Fibroblast of lung (primary cell): ENCODE measurements around the gene GMPS. TPM values are rescaled to one million over a fixed set of nuclear protein-coding genes. Genes with fewer than 3 reads are reported as not detected.

Source experiments
- DNase-seq, 2 donors: peaks; one replicate each; pipeline versions ENCODE4 v3.0.0 to v3.0.0-alpha.2; 2010; ENCODE audit warnings: low read depth in 2 of 2
- H2AFZ ChIP-seq: 2 replicates; pipeline ENCODE4 v1.5.1; 2012; ENCODE audit warnings: low read length, control low read depth, inconsistent platforms
- H3K27ac ChIP-seq: 2 replicates; pipeline ENCODE4 v1.5.1; 2011; ENCODE audit warnings: low read length, control low read depth; ENCODE audit not compliant: insufficient read depth
- H3K27me3 ChIP-seq: 2 replicates; pipeline ENCODE4 v1.5.1; 2011; ENCODE audit warnings: mild to moderate bottlenecking, low read length; ENCODE audit not compliant: control insufficient read depth, insufficient read depth
- H3K36me3 ChIP-seq: 2 replicates; pipeline ENCODE4 v1.5.1; 2011; ENCODE audit warnings: low read length; ENCODE audit not compliant: control insufficient read depth, insufficient read depth
- H3K4me1 ChIP-seq: 2 replicates; pipeline ENCODE4 v1.5.1; 2011; ENCODE audit warnings: low read length; ENCODE audit not compliant: control insufficient read depth, insufficient read depth; ENCODE audit errors: extremely low read depth
- H3K4me2 ChIP-seq: 2 replicates; pipeline ENCODE4 v1.5.1; 2011; ENCODE audit warnings: low read length, control low read depth; ENCODE audit not compliant: insufficient read depth; ENCODE audit errors: extremely low read depth
- H3K4me3 ChIP-seq, 4 experiments: fragments of 200-600 bp in 1 of 4; sonication (generic) in 1 of 4; replicated peaks in 1 of 4; 2 replicates each; pipeline ENCODE4 v1.5.1; 2011 to 2016; ENCODE audit warnings: low read length in 4 of 4, low read depth in 3 of 4, mild to moderate bottlenecking in 3 of 4, control low read depth in 2 of 4, inconsistent platforms in 1 of 4, mixed read lengths in 1 of 4; ENCODE audit not compliant: insufficient read depth in 1 of 4; ENCODE audit errors: control extremely low read depth in 1 of 4
- H3K79me2 ChIP-seq: 2 replicates; pipeline ENCODE4 v1.5.1; 2012; ENCODE audit warnings: mild to moderate bottlenecking, low read length, inconsistent platforms; ENCODE audit not compliant: control insufficient read depth, insufficient read depth
- H3K9ac ChIP-seq: 2 replicates; pipeline ENCODE4 v1.5.1; 2011; ENCODE audit warnings: mild to moderate bottlenecking, low read length, control low read depth; ENCODE audit not compliant: insufficient read depth
- H3K9me3 ChIP-seq: 2 replicates; pipeline ENCODE4 v1.5.1; 2012; ENCODE audit warnings: low read depth, low read length; ENCODE audit not compliant: control insufficient read depth, insufficient read depth
- H4K20me1 ChIP-seq: 2 replicates; pipeline ENCODE4 v1.5.1; 2011; ENCODE audit warnings: low read length; ENCODE audit not compliant: control insufficient read depth, insufficient read depth; ENCODE audit errors: extremely low read depth
- CTCF ChIP-seq, 2 donors: IDR thresholded peaks in 1 of 2; conservative IDR thresholded peaks in 1 of 2; 1 replicate in 1 of 2; 2 replicates in 1 of 2; pipeline ENCODE4 v1.5.1; 2011 to 2012; ENCODE audit warnings: low read length in 2 of 2, control low read depth in 1 of 2, inconsistent platforms in 1 of 2, low read depth in 1 of 2, mild to moderate bottlenecking in 1 of 2
- EZH2 ChIP-seq: IDR thresholded peaks from 2 replicates; pipeline ENCODE4 v1.5.1; 2012; ENCODE audit warnings: low read length, control low read depth, mild to moderate bottlenecking; ENCODE audit errors: missing control alignments
- polyA plus RNA-seq, 2 donors: library from polyadenylated mRNA; depleted of rRNA in 1 of 2; stranded (reverse) in 1 of 2; unstranded in 1 of 2; fragments of >200 nt; gene quantifications; 2 replicates each; pipeline ENCODE4 v1.2.1, GENCODE V29; 2011 to 2012; ENCODE audit warnings: missing spikeins in 1 of 2
- total RNA-seq: library from RNA; depleted of rRNA; stranded (reverse); fragments of >200 nt; gene quantifications from 2 replicates; pipeline ENCODE4 v1.2.1, GENCODE V29; 2014

The GMPS gene
- total and polyA plus RNA-seq, 2 donors (not counting 1 experiment from before 2014, with no cell fraction given) = 20.6 to 93.3 TPM

GRCh38 chr3:155908086-155908485, 37.6 kb downstream of the GMPS start:
- Histone ChIP-seq H3K4me2 (no peak overlapping the region), H3K27me3 (no peaks in the 10 kb centered on the region), H3K9me3 (no peaks in the 10 kb centered on the region), H3K27ac (no peak overlapping the region), H3K9ac (no peak overlapping the region), H3K36me3 (no peaks in the 10 kb centered on the region), H3K4me3 (no peak overlapping the region), H3K79me2 (no peaks in the 10 kb centered on the region), H3K4me1 (no peaks in the 10 kb centered on the region), H2AFZ (no peak overlapping the region), H4K20me1 (no peaks in the 10 kb centered on the region)
- no peak for DNase-seq
- TF ChIP-seq CTCF (conservative IDR thresholded peaks at IDR 0.05 in 1 of 2, IDR thresholded peaks at IDR 0.05 in 1 of 2; ENCODE audit: low read depth in 1 of 2, low read length in 2 of 2) (no peak), EZH2 (no peak)

GRCh38 chr3:155908605-155909004, 38.2 kb downstream of the GMPS start:
- H3K27ac ChIP-seq = no peak overlapping the region
- no peaks in the 10 kb centered on the region for H4K20me1 ChIP-seq
- no peaks in the 10 kb centered on the region for H3K27me3 ChIP-seq
- no peak overlapping the region for H3K4me2 ChIP-seq
- H3K9me3 ChIP-seq = no peaks in the 10 kb centered on the region
- H3K36me3 ChIP-seq = no peaks in the 10 kb centered on the region
- TF ChIP-seq EZH2 = no peak
- TF ChIP-seq CTCF (conservative IDR thresholded peaks at IDR 0.05 in 1 of 2, IDR thresholded peaks at IDR 0.05 in 1 of 2; ENCODE audit: low read depth in 1 of 2, low read length in 2 of 2) = no peak
- H3K4me3 ChIP-seq = no peak overlapping the region
- no peak for DNase-seq
- H3K4me1 ChIP-seq = no peaks in the 10 kb centered on the region
- H3K9ac ChIP-seq = no peak overlapping the region
- H3K79me2 ChIP-seq = no peaks in the 10 kb centered on the region
- H2AFZ ChIP-seq = no peak overlapping the region

DNA sequence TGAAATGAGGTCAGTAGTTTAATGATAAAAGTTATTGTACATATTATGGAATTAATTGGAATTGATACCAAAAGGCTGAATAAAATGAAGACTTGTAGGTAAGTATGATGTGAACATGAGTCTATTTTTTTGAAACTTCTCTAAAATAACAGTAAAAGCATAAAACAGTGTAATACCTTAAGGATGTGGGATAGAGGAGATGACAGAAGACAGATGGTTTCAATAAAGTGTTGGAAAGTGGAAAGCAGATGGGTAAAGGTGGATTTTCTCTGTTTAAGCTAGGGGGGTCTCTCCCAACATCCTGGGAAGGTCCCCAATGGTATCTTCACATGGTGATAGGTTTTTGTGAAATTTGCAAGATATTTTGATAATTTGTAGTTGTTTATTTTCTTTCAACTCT, 41.6 kb downstream of the GMPS start:
- no peak overlapping the region for H3K4me2 ChIP-seq
- DNase-seq = no peak

More for the DNA sequence above, 41.6 kb downstream of the GMPS start:
- Histone ChIP-seq H3K36me3 (no peaks in the 10 kb centered on the region), H3K9me3 (no peaks in the 10 kb centered on the region), H3K27me3 (no peaks in the 10 kb centered on the region), H2AFZ (no peak overlapping the region), H3K4me3 (no peak overlapping the region), H3K27ac (no peak overlapping the region), H3K4me1 (no peaks in the 10 kb centered on the region), H3K9ac (no peak overlapping the region), H4K20me1 (no peaks in the 10 kb centered on the region), H3K79me2 (no peaks in the 10 kb centered on the region)
- TF ChIP-seq EZH2 = no peak
- TF ChIP-seq CTCF (conservative IDR thresholded peaks at IDR 0.05 in 1 of 2, IDR thresholded peaks at IDR 0.05 in 1 of 2; ENCODE audit: low read depth in 1 of 2, low read length in 2 of 2) = no peak
